Activated naive CD4-positive, alpha-beta T cell treated with anti-CD3 and anti-CD28 coated beads, Interleukin-2, amount 50 U/mL, for 72 hours (primary cell): ENCODE data around the gene PSMD3. TPM values are rescaled to one million over a fixed set of nuclear protein-coding genes. Genes with fewer than 3 reads are reported as not detected.
A peak's percentile ranks its signal among the peaks of the same experiment; 100 is the strongest.
"Not testable (repeated sequence)": the region's sequence is repeated elsewhere in the genome, so short reads cannot be mapped to it uniquely, and the experiment has no call there.

Source experiments
- ATAC-seq, 2 donors: fragments of 150-1000 bp; cut with Tn5 transposase; 2 replicates each; pipeline ENCODE4 v1.10.0; 2021; ENCODE audit warnings: mild to moderate bottlenecking in 2 of 2, moderate library complexity in 2 of 2
- DNase-seq, 2 donors: peaks; one replicate each; pipeline ENCODE4 v3.0.0; 2021 to 2022; ENCODE audit warnings: low spot score in 2 of 2
- H3K27ac Mint-ChIP-seq, 2 donors: one replicate each; pipeline ENCODE4 v1.8.0; 2022; ENCODE audit warnings: mild to moderate bottlenecking in 2 of 2, mixed read lengths in 2 of 2
- H3K36me3 Mint-ChIP-seq, 2 donors: one replicate each; pipeline ENCODE4 v1.8.0; 2022; ENCODE audit warnings: mixed read lengths in 2 of 2
- H3K9me3 Mint-ChIP-seq, 2 donors: one replicate each; pipeline ENCODE4 v1.8.0; 2022; ENCODE audit warnings: mixed read lengths in 2 of 2
- total RNA-seq, 2 donors: library from RNA; stranded (reverse); gene quantifications; one replicate each; pipeline ENCODE4 v1.2.3, GENCODE V29; 2022

PSMD3 gene
- 100 to 1,000 TPM in 1 of 2 donors, 10 to 100 TPM in 1; 89.7 to 136 TPM for total RNA-seq

GRCh38 chr17:39980351-39981206 is at the start of gene PSMD3:
Gene PSMD3, plus strand, starts transcription at chr17:39980807. Its CDS starts 164 bp downstream, at chr17:39980971.
- ATAC-seq: peak; percentile 96 to 98
- Mint-ChIP-seq H3K9me3 (no peaks in the 10 kb centered on the region), H3K36me3 (peaks cover 12 to 23% of the 10 kb centered on the region in 2 donors), H3K27ac (peak within 1 kb of the TSS; percentile 93 to 99)
- peak; percentile 97 to 99 for DNase-seq

GRCh38 chr17:39933912-39934311 is 46.7 kb upstream of the PSMD3 start:
- H3K9me3 Mint-ChIP-seq: no peaks in the 10 kb centered on the region
- H3K36me3 Mint-ChIP-seq: no peaks in the 10 kb centered on the region
- DNase-seq (no peak), ATAC-seq (no peak)
- H3K27ac Mint-ChIP-seq: no peak overlapping the region

GRCh38 chr17:39934324-39934723 is 46.3 kb upstream of the PSMD3 start:
- no peak overlapping the region for H3K27ac Mint-ChIP-seq
- no peak for ATAC-seq

GRCh38 chr17:39935909-39936308 is 44.7 kb upstream of the PSMD3 start:
- no peak for DNase-seq
- no peaks in the 10 kb centered on the region for H3K9me3 Mint-ChIP-seq
- no peaks in the 10 kb centered on the region for H3K36me3 Mint-ChIP-seq
- no peak overlapping the region for H3K27ac Mint-ChIP-seq
- no peak for ATAC-seq

More at GRCh38 chr17:39934324-39934723, 46.3 kb upstream of the PSMD3 start:
- Mint-ChIP-seq H3K36me3 (no peaks in the 10 kb centered on the region), H3K9me3 (no peaks in the 10 kb centered on the region)
- no peak for DNase-seq

DNA sequence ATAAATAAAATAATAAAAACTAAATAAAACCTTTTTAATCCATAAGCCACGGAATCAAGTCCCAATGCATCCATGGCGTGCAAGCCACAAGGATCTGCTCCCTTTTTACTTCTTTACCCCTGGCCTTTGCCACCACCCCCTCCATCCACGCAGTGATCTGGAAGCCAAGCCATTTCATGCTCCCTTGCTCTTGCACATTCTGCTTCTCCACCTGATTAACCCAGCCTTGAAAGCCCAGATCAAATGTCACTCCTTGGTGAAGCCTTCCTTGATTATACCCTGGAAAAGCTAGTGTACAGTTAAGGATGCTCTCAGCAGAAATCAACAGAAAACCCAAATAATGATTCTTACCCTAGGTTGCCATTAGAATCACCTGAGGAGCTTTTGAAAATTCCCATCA is 43.2 kb upstream of the PSMD3 start:
- ATAC-seq: no peak
- Mint-ChIP-seq H3K27ac (no peak overlapping the region), H3K36me3 (no peaks in the 10 kb centered on the region), H3K9me3 (no peaks in the 10 kb centered on the region)
- DNase-seq: no peak

DNA sequence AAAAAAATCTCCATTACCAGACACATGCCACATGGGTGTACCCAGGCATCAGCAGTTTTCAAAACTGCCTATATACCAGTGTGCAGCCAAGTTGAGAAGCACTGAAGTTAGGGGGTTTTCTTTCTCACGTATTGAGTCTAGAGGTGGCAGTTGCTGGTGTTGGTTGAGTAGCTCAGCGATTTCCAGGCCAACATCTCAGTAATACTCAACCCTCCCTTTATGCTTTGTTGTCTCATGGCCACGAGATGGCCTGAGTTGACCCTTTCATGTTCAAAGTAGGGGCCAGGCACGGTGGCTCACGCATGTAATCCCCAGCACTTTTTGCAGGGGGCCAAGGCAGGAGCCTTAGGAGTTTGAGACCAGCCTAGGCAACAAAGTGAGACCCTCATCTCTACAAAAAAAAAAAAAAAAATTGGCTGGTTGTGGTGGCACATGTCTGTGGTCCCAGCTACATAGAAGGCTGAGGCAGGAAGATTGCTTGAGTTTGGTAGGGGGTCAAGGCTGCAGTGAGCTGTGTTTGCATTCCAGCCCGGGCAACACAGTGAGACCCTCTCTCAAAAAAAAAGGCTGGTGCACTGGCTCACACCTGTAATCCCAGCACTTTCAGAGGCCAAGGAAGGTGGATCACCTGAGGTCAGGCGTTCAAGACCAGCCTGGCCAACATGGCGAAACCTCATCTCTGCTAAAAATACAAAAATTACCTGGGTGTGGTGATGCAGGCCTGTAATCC is 42.3 kb upstream of the PSMD3 start:
- ATAC-seq (no peak), DNase-seq (no peak)
- Mint-ChIP-seq H3K36me3 (no peaks in the 10 kb centered on the region), H3K27ac (no peak overlapping the region), H3K9me3 (no peaks in the 10 kb centered on the region)

DNA sequence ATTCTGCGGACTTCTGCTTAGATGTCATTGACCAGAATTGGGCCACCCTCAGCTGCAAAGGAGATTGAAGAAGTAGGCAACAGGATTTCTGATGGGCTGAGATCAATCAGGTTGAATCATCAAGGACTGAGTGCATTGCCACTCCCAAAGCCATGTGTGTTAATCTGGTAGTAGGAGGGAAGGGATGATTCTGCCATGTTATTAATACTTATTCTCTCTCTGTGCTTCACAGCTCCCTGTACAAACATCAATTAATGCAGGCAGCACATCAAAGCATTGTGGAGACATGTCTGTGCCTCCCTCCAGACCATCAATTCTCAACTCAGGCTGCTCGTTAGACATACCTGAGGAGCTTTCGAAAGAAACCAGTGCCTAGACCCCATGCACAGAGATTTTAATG is 41.5 kb upstream of the PSMD3 start:
- Mint-ChIP-seq H3K9me3 (no peaks in the 10 kb centered on the region), H3K36me3 (no peaks in the 10 kb centered on the region), H3K27ac (peak overlapping the region in 1 of 2 donors; percentile 76)
- ATAC-seq (no peak), DNase-seq (no peak)

DNA sequence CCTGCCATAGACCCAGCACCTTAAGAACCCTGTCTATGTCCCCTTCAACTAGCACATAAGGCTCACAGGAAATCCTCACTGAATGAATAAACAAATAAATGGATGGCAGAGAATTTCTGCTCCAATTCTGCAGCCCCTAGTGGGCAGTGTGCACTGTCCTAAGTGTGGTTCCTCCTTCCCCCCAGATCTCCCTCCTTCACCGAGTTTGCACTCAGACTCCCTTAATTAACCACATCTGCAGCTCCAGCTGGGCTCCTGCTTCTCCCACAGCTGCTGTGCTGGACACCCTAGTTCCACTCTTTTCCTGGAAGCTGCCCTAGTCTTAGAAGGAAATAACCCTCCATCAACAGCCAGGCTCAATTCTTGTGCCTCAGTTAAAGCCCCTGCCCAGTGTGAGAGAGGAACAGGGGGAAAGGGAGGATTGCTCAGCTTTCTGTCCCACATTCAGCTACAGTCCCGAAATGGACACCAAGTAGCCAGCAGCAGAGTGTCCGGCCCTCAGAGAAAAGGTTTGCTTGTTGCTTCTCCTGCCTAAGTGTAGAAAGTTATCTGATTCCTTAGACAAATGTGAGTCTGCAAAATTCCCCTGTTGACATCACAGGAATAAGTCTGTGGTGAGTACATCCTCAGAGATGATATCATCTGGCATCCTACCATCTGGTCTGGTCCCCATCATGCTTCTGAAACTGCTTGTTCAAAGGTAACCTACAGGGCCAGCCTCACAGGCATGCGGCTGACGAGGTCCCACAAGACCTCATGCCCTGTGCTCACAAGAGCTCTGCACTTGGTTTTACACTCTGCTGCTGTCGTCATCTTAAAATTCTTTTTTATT is 40.8 kb upstream of the PSMD3 start:
- Mint-ChIP-seq H3K27ac (peak overlapping the region; percentile 60 to 76), H3K9me3 (no peaks in the 10 kb centered on the region), H3K36me3 (no peaks in the 10 kb centered on the region)
- ATAC-seq (peak; percentile 96 to 100), DNase-seq (peak in 1 of 2 donors; percentile 31)

DNA sequence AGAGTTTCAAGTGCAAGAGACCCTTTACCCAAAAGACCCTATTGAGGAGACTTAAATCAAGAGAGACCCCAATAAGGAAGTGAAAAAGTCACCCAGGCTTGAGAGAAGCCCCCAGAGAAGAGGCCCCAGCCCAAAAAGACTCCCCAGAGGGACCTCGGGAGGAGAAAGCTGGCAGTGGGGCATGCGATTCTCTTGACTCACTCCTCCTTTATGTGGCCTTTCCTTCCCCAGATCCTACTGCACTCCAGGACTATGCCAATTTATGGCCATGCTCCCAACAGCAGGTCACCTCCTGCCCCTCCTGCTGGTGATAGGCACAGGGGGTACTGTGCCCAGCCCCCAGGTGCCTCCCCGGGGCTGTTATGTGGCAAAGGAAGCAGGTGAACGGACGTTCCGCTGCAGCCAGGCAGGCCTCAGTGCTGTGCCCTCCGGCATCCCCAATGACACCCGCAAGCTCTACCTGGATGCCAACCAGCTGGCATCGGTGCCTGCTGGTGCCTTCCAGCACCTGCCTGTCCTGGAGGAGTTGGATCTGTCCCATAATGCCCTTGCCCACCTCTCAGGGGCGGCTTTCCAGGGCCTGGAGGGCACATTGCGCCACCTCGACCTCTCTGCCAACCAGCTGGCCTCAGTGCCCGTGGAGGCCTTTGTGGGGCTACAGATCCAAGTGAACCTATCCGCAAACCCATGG is 36.8 kb upstream of the PSMD3 start:
- ATAC-seq (no peak), DNase-seq (no peak)
- Mint-ChIP-seq H3K9me3 (no peaks in the 10 kb centered on the region), H3K36me3 (no peaks in the 10 kb centered on the region), H3K27ac (no peak overlapping the region)

GRCh38 chr17:39944393-39944711 is 36.3 kb upstream of the PSMD3 start:
- Mint-ChIP-seq H3K36me3 (no peaks in the 10 kb centered on the region), H3K27ac (no peak overlapping the region), H3K9me3 (no peaks in the 10 kb centered on the region)
- DNase-seq (no peak), ATAC-seq (no peak)

DNA sequence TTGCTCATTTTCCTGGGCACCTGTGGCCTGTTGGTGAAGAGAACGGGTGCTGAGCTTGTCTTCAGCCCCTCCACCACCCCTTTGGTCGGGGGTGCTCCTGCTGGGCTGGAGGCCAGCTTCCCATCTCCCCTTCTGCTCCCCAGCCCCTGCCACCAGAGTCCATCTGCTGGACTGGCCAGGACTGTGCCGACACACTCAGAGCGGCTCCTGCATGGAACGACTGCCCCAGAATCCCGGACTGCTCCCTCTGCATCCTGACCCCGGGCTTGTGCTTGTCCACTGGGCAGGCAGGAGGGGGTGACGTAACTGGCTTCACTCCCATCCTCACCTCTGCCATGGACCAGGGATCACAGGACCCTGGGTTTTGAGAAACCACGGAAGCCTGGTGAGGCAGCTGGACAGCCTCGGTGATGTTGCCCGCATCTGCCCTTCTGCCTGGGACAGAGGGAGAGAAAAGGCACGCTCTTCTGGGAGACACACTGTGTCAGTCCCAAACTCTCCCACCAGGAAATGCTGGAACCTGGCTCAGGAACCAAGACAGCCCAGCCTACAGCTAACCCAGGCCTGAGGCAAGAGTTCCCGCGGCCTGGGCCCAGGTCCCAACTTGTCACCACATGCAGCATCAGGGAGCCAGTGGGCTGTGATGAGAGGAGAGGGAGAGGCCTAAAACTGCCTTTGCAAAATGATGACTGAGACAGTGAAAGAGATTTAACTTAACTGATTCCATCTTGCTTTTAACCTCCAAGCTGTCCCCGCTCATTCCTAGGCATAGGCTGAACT is 33.9 kb upstream of the PSMD3 start:
- no peaks in the 10 kb centered on the region for H3K36me3 Mint-ChIP-seq
- no peak for DNase-seq
- peak overlapping the region in 1 of 2 donors; percentile 31 for H3K27ac Mint-ChIP-seq
- H3K9me3 Mint-ChIP-seq: no peaks in the 10 kb centered on the region
- ATAC-seq: no peak

DNA sequence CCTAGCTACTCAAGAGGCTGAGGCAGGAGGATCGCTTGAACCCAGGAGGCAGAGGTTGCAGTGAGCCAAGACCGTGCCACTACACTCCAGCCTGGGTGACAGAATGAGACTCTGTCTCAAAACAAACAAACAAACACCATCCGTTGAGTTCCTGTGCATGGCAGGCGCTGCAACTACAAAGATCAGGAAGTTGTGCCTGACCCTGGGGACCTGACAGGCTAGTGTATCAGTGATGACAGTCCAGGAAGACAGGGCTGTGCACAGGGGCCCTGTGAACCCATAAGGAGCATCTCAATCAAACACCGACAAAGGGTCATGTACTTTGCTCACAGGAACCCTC is 32.1 kb upstream of the PSMD3 start:
- not testable (repeated sequence) for H3K9me3 Mint-ChIP-seq, H3K27ac Mint-ChIP-seq, ATAC-seq, DNase-seq, H3K36me3 Mint-ChIP-seq

DNA sequence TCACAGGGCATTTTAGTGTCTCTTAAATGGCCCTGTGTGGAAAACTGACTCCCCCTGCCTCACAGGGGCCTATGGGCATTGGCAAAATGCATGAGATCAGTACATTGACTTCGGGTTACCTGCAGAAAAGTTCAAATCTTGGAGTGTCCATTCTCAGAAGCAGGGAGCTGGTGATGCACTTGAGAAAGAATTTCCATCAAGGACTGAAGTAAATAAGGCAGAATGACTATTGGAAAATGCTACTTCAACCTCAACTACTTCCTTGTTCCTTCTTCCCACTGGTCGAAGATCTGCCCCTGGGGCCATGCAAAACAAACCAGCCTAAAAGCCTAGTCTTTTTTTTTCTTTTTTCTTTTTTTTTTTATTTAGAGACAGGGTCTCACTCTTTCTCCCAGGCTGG is 31.6 kb upstream of the PSMD3 start:
- ATAC-seq (no peak), DNase-seq (no peak)
- Mint-ChIP-seq H3K36me3 (no peaks in the 10 kb centered on the region), H3K9me3 (no peaks in the 10 kb centered on the region), H3K27ac (no peak overlapping the region)

- H3K27ac Mint-ChIP-seq: no peak overlapping the region
- H3K9me3 Mint-ChIP-seq: no peaks in the 10 kb centered on the region
- ATAC-seq: no peak
- DNase-seq: no peak
- no peaks in the 10 kb centered on the region for H3K36me3 Mint-ChIP-seq
These were observed 29.7 kb upstream of the PSMD3 start for GRCh38 chr17:39950871-39951348.

- no peak overlapping the region for H3K27ac Mint-ChIP-seq
- H3K36me3 Mint-ChIP-seq: no peaks in the 10 kb centered on the region
- ATAC-seq (no peak), DNase-seq (peak in 1 of 2 donors; percentile 59)
- H3K9me3 Mint-ChIP-seq: no peaks in the 10 kb centered on the region
These were observed 28.5 kb upstream of the PSMD3 start for GRCh38 chr17:39951924-39952679.
